A549 (cell line): ENCODE measurements around the gene TCF12. TPM values are rescaled to one million over a fixed set of nuclear protein-coding genes. Genes with fewer than 3 reads are reported as not detected.

Source experiments
- ATAC-seq, 2 experiments: fragments of 200-7000 bp in 1 of 2; fragments of >200 bp in 1 of 2; cut with Nextera tagmentation in 1 of 2; cut with Tn5 transposase in 1 of 2; 3 replicates each; pipeline versions ENCODE4 v1.8.0 to v1.9.1; 2018 to 2020; ENCODE audit warnings: mild to moderate bottlenecking in 1 of 2, moderate library complexity in 1 of 2
- CTCF ChIA-PET: fragments of 300-600 bp; sonication (Branson Sonifier 250); formaldehyde crosslinking; extraction: SDS; loops from one replicate; lab custom pipeline; 2021; ENCODE audit warnings: antibody characterized with exemption, inconsistent platforms; lab: Yijun Ruan, JAX
- POLR2A ChIA-PET: fragments of 350-600 bp; formaldehyde crosslinking; extraction: SDS; loops from one replicate; lab custom pipeline; 2021; ENCODE audit warnings: antibody characterized with exemption, inconsistent platforms; lab: Yijun Ruan, JAX
- DNase-seq, 2 experiments: peaks; one replicate each; pipeline versions ENCODE4 v3.0.0 to v3.0.0-alpha.2; 2011 to 2016; ENCODE audit warnings: low read depth in 1 of 2, low spot score in 1 of 2
- FAIRE-seq: peaks from 2 replicates; lab custom pipeline; 2011; peaks lifted over from hg19 to GRCh38; lab: Jason Lieb, UNC
- H3K27ac ChIP-seq, 2 experiments: fragments of >200 bp; sonication (Bioruptor Twin); formaldehyde crosslinking; 3 replicates each; pipeline ENCODE4 v1.5.1; 2016 to 2017
- H3K4me1 ChIP-seq: fragments of >200 bp; sonication (Bioruptor Twin); formaldehyde crosslinking; 3 replicates; pipeline ENCODE4 v1.6.1; 2016
- H3K4me2 ChIP-seq: fragments of >200 bp; sonication (Bioruptor Twin); formaldehyde crosslinking; 3 replicates; pipeline ENCODE4 v1.6.1; 2016
- H3K4me3 ChIP-seq: fragments of >200 bp; sonication (Bioruptor Twin); formaldehyde crosslinking; 3 replicates; pipeline ENCODE4 v1.5.1; 2016
- H3K9me3 ChIP-seq: fragments of >200 bp; sonication (Bioruptor Twin); formaldehyde crosslinking; 3 replicates; pipeline ENCODE4 v1.6.1; 2016
- BHLHE40 ChIP-seq: IDR thresholded peaks from 2 replicates; pipeline ENCODE4 v1.6.1; 2012; ENCODE audit warnings: low read depth, low read length, inconsistent platforms
- CBX8 ChIP-seq: fragments of 200-600 bp; sonication (generic); IDR thresholded peaks from 2 replicates; pipeline ENCODE4 v1.6.1; 2016
- CHD2 ChIP-seq: fragments of 150-350 bp; IDR thresholded peaks from 2 replicates; pipeline ENCODE4 v1.6.1; 2014; ENCODE audit warnings: low read length; ENCODE audit not compliant: partially characterized antibody
- E2F6 ChIP-seq: IDR thresholded peaks from 2 replicates; pipeline ENCODE4 v1.6.1; 2012; ENCODE audit warnings: low read depth, borderline replicate concordance
- ESRRA ChIP-seq: fragments of 150-350 bp; IDR thresholded peaks from 2 replicates; pipeline ENCODE4 v1.6.1; 2014; ENCODE audit warnings: mild to moderate bottlenecking, low read length, borderline replicate concordance
- FOSB ChIP-seq: fragments of 250-450 bp; sonication (Bioruptor Pico); IDR thresholded peaks from 2 replicates; pipeline ENCODE4 v1.5.0; 2020; ENCODE audit warnings: mild to moderate bottlenecking, moderate library complexity
- FOSL2 ChIP-seq, 2 experiments: fragments of 450-650 bp in 1 of 2; fragments of >200 bp in 1 of 2; sonication (Bioruptor Twin) in 1 of 2; formaldehyde crosslinking; IDR thresholded peaks; 2 replicates each; pipeline versions ENCODE4 v1.5.0 to v1.6.1; 2016 to 2020; ENCODE audit warnings: mild to moderate bottlenecking in 1 of 2, moderate library complexity in 1 of 2
- GATA3 ChIP-seq: IDR thresholded peaks from 2 replicates; pipeline ENCODE4 v1.6.1; 2012; ENCODE audit warnings: borderline replicate concordance
- HES2 ChIP-seq: fragments of >200 bp; sonication (Bioruptor Twin); formaldehyde crosslinking; IDR thresholded peaks from 2 replicates; pipeline ENCODE4 v1.6.1; 2016
- HEYL ChIP-seq: fragments of 250-450 bp; sonication (Bioruptor Pico); IDR thresholded peaks from 2 replicates; pipeline ENCODE4 v1.8.0; 2021; ENCODE audit warnings: mild to moderate bottlenecking, moderate library complexity
- HOXA7 ChIP-seq: fragments of 250-450 bp; sonication (Bioruptor Pico); IDR thresholded peaks from 2 replicates; pipeline ENCODE4 v1.5.0; 2020; ENCODE audit warnings: mild to moderate bottlenecking, moderate library complexity
- JUN ChIP-seq, 2 experiments: fragments of >200 bp; sonication (Bioruptor Twin); formaldehyde crosslinking; IDR thresholded peaks; 2 replicates in 1 of 2; 3 replicates in 1 of 2; pipeline ENCODE4 v1.6.1; 2016 to 2017
- MAFK ChIP-seq: fragments of 450-650 bp; IDR thresholded peaks from 2 replicates; pipeline ENCODE4 v1.6.1; 2014; ENCODE audit not compliant: partially characterized antibody
- MAZ ChIP-seq: fragments of 150-350 bp; IDR thresholded peaks from 2 replicates; pipeline ENCODE4 v1.6.1; 2014; ENCODE audit warnings: antibody characterized with exemption, low read depth, low read length, borderline replicate concordance
- MYC ChIP-seq: IDR thresholded peaks from 2 replicates; pipeline ENCODE4 v1.6.1; 2012; ENCODE audit warnings: mild to moderate bottlenecking, inconsistent platforms, low read length, improper control_type of control experiment, borderline replicate concordance
- PBX3 ChIP-seq: IDR thresholded peaks from 2 replicates; pipeline ENCODE4 v1.6.1; 2012
- PHF8 ChIP-seq: fragments of 200-600 bp; sonication (generic); IDR thresholded peaks from 2 replicates; pipeline ENCODE4 v1.6.1; 2016; ENCODE audit warnings: low read depth, mild to moderate bottlenecking, antibody characterized with exemption, moderate library complexity, borderline replicate concordance
- RARB ChIP-seq: fragments of 250-450 bp; sonication (Bioruptor Pico); IDR thresholded peaks from 2 replicates; pipeline ENCODE4 v1.8.0; 2021; ENCODE audit warnings: mild to moderate bottlenecking, moderate library complexity
- RNF2 ChIP-seq: fragments of 200-600 bp; sonication (generic); IDR thresholded peaks from 2 replicates; pipeline ENCODE4 v1.6.1; 2016; ENCODE audit warnings: low read depth, mild to moderate bottlenecking, antibody characterized with exemption, moderate library complexity, borderline replicate concordance
- SMC3 ChIP-seq: fragments of >200 bp; sonication (Bioruptor Twin); formaldehyde crosslinking; IDR thresholded peaks from 3 replicates; pipeline ENCODE4 v1.6.1; 2018; ENCODE audit warnings: inconsistent platforms
- SREBF2 ChIP-seq: fragments of 450-650 bp; IDR thresholded peaks from 2 replicates; pipeline ENCODE4 v1.6.1; 2014; ENCODE audit warnings: mild to moderate bottlenecking, moderate library complexity
- ZFP36 ChIP-seq: fragments of 450-650 bp; IDR thresholded peaks from 2 replicates; pipeline ENCODE4 v1.6.1; 2014; ENCODE audit warnings: borderline replicate concordance; ENCODE audit not compliant: partially characterized antibody
- ZNF302 ChIP-seq: fragments of 250-450 bp; sonication (Bioruptor Pico); IDR thresholded peaks from 2 replicates; pipeline ENCODE4 v1.9.0; 2021; ENCODE audit warnings: inconsistent platforms, mild to moderate bottlenecking, moderate library complexity
- WGBS: methylation state at CpG from one replicate; pipeline ENCODE4 v1.1.6; 2017; ENCODE audit errors: missing lambda C conversion rate; 5-methylcytosine and 5-hydroxymethylcytosine counted together
- polyA plus RNA-seq, 4 experiments: library from polyadenylated mRNA; depleted of rRNA in 3 of 4; stranded (reverse); fragments of >200 nt; fragmentation: RNase III in 1 of 4; extraction: RNeasy Plus Mini Kit Qiagen cat#74134 plus additional on column Dnase treatment in 1 of 4; gene quantifications; 2 replicates in 3 of 4; 3 replicates in 1 of 4; pipeline ENCODE4 v1.2.3, GENCODE V29; 2011 to 2017

The TCF12 gene
- polyA plus RNA-seq, 2 of the 4 experiments (the other 2 are of a cell fraction): 36.3 to 121 TPM

GRCh38 chr15:56982987-56983386, 64.5 kb downstream of the TCF12 start:
- ChIA-PET POLR2A (no interaction called here), CTCF (no interaction called here)
- peaks cover 84% of the 10 kb centered on the region for H3K4me1 ChIP-seq
- ATAC-seq (no peak), DNase-seq (no peak), FAIRE-seq (no peak)
- H3K27ac ChIP-seq: no peak overlapping the region
- H3K9me3 ChIP-seq: no peaks in the 10 kb centered on the region
- no peak overlapping the region for H3K4me3 ChIP-seq
- no peak overlapping the region for H3K4me2 ChIP-seq
- WGBS: 66% methylated on average over 1 of the region's 1 CpG
- no peak for TF ChIP-seq ZFP36
- TF ChIP-seq E2F6: no peak
- TF ChIP-seq FOSB (CRISPR knock-in tag): no peak
- no peak for TF ChIP-seq JUN (IDR thresholded peaks at IDR 0.05)
- no peak for TF ChIP-seq MYC
- TF ChIP-seq ZNF302: no peak
- TF ChIP-seq ESRRA: no peak
- TF ChIP-seq GATA3: no peak
- TF ChIP-seq MAZ: no peak
- TF ChIP-seq HEYL: no peak
- no peak for TF ChIP-seq PBX3
- no peak for TF ChIP-seq CBX8
- TF ChIP-seq HOXA7 (CRISPR knock-in tag): no peak
- TF ChIP-seq RNF2: no peak
- no peak for TF ChIP-seq HES2
- no peak for TF ChIP-seq BHLHE40

- ATAC-seq: no peak
- Histone ChIP-seq H3K4me2 (no peak overlapping the region), H3K9me3 (no peaks in the 10 kb centered on the region)
- TF ChIP-seq MAFK (peak; percentile 31), JUN (IDR thresholded peaks at IDR 0.05) (no peak), FOSL2 (IDR thresholded peaks at IDR 0.05) (no peak), FOSL2 (CRISPR knock-in tag; IDR thresholded peaks at IDR 0.05) (0 out of 2 replicates have a peak, but pooled peaks have one; percentile 3)
- TF ChIP-seq, all 56 proteins: peak for 2
- Histone ChIP-seq H3K27ac (no peak overlapping the region), H3K4me1 (peaks cover 84% of the 10 kb centered on the region), H3K4me3 (no peak overlapping the region)
- CTCF ChIA-PET: no interaction called here
- DNase-seq (no peak), FAIRE-seq (no peak)
- POLR2A ChIA-PET: no interaction called here
- WGBS: 79% methylated on average over 3 of the region's 3 CpGs
Measured at GRCh38 chr15:56984681-56985481, 66.4 kb downstream of the TCF12 start.

GRCh38 chr15:56985856-56986255, 67.4 kb downstream of the TCF12 start:
- TF ChIP-seq SMC3: no peak
- no peak for TF ChIP-seq MAZ
- TF ChIP-seq CHD2: no peak
- no peak for TF ChIP-seq RARB
- TF ChIP-seq ZNF302: no peak
- no peak for TF ChIP-seq PHF8
- no peak for TF ChIP-seq SREBF2
- WGBS: 51% methylated on average over 1 of the region's 1 CpG
- ATAC-seq: no peak
- FAIRE-seq: no peak
- H3K9me3 ChIP-seq: no peaks in the 10 kb centered on the region
- ChIA-PET CTCF (no interaction called here), POLR2A (no interaction called here)
- no peak for DNase-seq
- H3K4me2 ChIP-seq: no peak overlapping the region
- no peak overlapping the region for H3K4me3 ChIP-seq
- no peak overlapping the region for H3K27ac ChIP-seq
- peaks cover 76% of the 10 kb centered on the region for H3K4me1 ChIP-seq
